OCI-LY1 (cell line): ENCODE data around the gene SPATA25.

Experiments
- CTCF ChIP-seq: fragments of 200-600 bp; sonication (generic), shearing (Covaris generic); IDR thresholded peaks from 2 replicates; pipeline ENCODE4 v1.5.1; 2017; ENCODE audit warnings: mild to moderate bottlenecking, antibody characterized with exemption, low read length, moderate library complexity, mixed read lengths
- EZH2 ChIP-seq: fragments of 200-600 bp; sonication (generic), shearing (Covaris generic); IDR thresholded peaks from 2 replicates; pipeline ENCODE4 v1.8.0; 2017; ENCODE audit warnings: borderline replicate concordance, mixed run types, mild to moderate bottlenecking, antibody characterized with exemption, low read length, moderate library complexity, mixed read lengths

- no peak for TF ChIP-seq CTCF
- no peak for TF ChIP-seq EZH2
Measured at GRCh38 chr20:45908084-45908483, 20.7 kb upstream of the SPATA25 start.
